Bronchial epithelial cell (primary cell): ENCODE results near the gene SLFN5. TPM values are rescaled to one million over a fixed set of nuclear protein-coding genes. Genes with fewer than 3 reads are reported as not detected.
"Not testable (repeated sequence)": the region's sequence is repeated elsewhere in the genome, so short reads cannot be mapped to it uniquely, and the experiment has no call there.

Experiments
- DNase-seq: peaks from one replicate; pipeline ENCODE4 v3.0.0-alpha.2; 2010; ENCODE audit warnings: low read depth
- FAIRE-seq: peaks from 2 replicates; lab custom pipeline; 2011; peaks lifted over from hg19 to GRCh38; lab: Jason Lieb, UNC
- H3K27me3 ChIP-seq: 2 replicates; pipeline ENCODE4 v1.5.1; 2011; ENCODE audit warnings: low read length; ENCODE audit not compliant: control insufficient read depth, insufficient read depth
- H3K36me3 ChIP-seq: 2 replicates; pipeline ENCODE4 v1.5.1; 2011; ENCODE audit warnings: low read length; ENCODE audit not compliant: control insufficient read depth, insufficient read depth
- H3K4me3 ChIP-seq: 2 replicates; pipeline ENCODE4 v1.5.1; 2011; ENCODE audit warnings: mild to moderate bottlenecking, low read depth, low read length, control low read depth
- CTCF ChIP-seq: IDR thresholded peaks from 2 replicates; pipeline ENCODE4 v1.5.1; 2011; ENCODE audit warnings: mild to moderate bottlenecking, moderate library complexity, low read length, control low read depth, inconsistent platforms; ENCODE audit not compliant: insufficient read depth, severe bottlenecking
- total RNA-seq: library from RNA; depleted of rRNA; stranded (reverse); fragments of >200 nt; gene quantifications from 2 replicates; pipeline ENCODE4 v1.2.1, GENCODE V29; 2014

Gene SLFN5
- total RNA-seq, 1 donor from 2014 or later, result 104 TPM

- DNase-seq, H3K4me3 ChIP-seq, H3K27me3 ChIP-seq, FAIRE-seq, H3K36me3 ChIP-seq: not testable (repeated sequence)
Observed at GRCh38 chr17:35278876-35279275, 36.0 kb downstream of the SLFN5 start.

- TF ChIP-seq CTCF, result no peak
- no peak overlapping the region for H3K4me3 ChIP-seq
- H3K27me3 ChIP-seq, result no peaks in the 10 kb centered on the region
- H3K36me3 ChIP-seq, result no peaks in the 10 kb centered on the region
- DNase-seq, result no peak
- FAIRE-seq, result no peak
Observed at GRCh38 chr17:35283767-35284166, 40.9 kb downstream of the SLFN5 start.

- H3K27me3 ChIP-seq, result no peaks in the 10 kb centered on the region
- FAIRE-seq, result no peak
- no peak for TF ChIP-seq CTCF
- no peak for DNase-seq
- no peak overlapping the region for H3K4me3 ChIP-seq
- no peaks in the 10 kb centered on the region for H3K36me3 ChIP-seq
Observed at GRCh38 chr17:35284955-35285354, 42.1 kb downstream of the SLFN5 start.

- H3K4me3 ChIP-seq, result no peak overlapping the region
- DNase-seq (peak; percentile 16), FAIRE-seq (no peak)
- no peaks in the 10 kb centered on the region for H3K27me3 ChIP-seq
- no peaks in the 10 kb centered on the region for H3K36me3 ChIP-seq
- no peak for TF ChIP-seq CTCF
Observed at GRCh38 chr17:35286120-35286781, 43.4 kb downstream of the SLFN5 start.

GRCh38 chr17:35287286-35287811 is 44.5 kb downstream of the SLFN5 start:
- no peak overlapping the region for H3K4me3 ChIP-seq
- no peaks in the 10 kb centered on the region for H3K27me3 ChIP-seq
- FAIRE-seq (no peak), DNase-seq (no peak)
- H3K36me3 ChIP-seq, result no peaks in the 10 kb centered on the region
- TF ChIP-seq CTCF, result no peak

GRCh38 chr17:35289222-35289621 is 46.4 kb downstream of the SLFN5 start:
- FAIRE-seq, result no peak
- TF ChIP-seq CTCF, result no peak

More at GRCh38 chr17:35289222-35289621, 46.4 kb downstream of the SLFN5 start:
- H3K4me3 ChIP-seq, result no peak overlapping the region
- H3K27me3 ChIP-seq, result no peaks in the 10 kb centered on the region
- no peaks in the 10 kb centered on the region for H3K36me3 ChIP-seq
- no peak for DNase-seq
